Endothelial cell of umbilical vein (primary cell): Measurements from ENCODE around the gene AFF4. TPM values are rescaled to one million over a fixed set of nuclear protein-coding genes. Genes with fewer than 3 reads are reported as not detected.
A peak's percentile ranks its signal among the peaks of the same experiment; 100 is the strongest.

Experiments
- BruUV-seq: library from RNA; stranded (reverse); fragments of 400-500 nt; replicated peaks from 2 replicates; lab custom pipeline; 2021; lab: Mats Ljungman, UMichigan
- CTCF ChIA-PET: fragments of 300-600, 350-600 bp; sonication (Branson Sonifier 250); formaldehyde crosslinking; loops from one replicate; lab custom pipeline; 2021; ENCODE audit warnings: antibody characterized with exemption, inconsistent platforms; lab: Charles Lee
- POLR2A ChIA-PET: fragments of 300-600, 350-600 bp; sonication (Branson Sonifier 250); formaldehyde crosslinking; loops from one replicate; lab custom pipeline; 2021; ENCODE audit warnings: antibody characterized with exemption, inconsistent platforms; lab: Charles Lee
- DNase-seq: peaks from one replicate; pipeline ENCODE4 v3.0.0-alpha.2; 2011; ENCODE audit warnings: low read depth, low spot score
- FAIRE-seq: peaks from 2 replicates; lab custom pipeline; 2011; peaks lifted over from hg19 to GRCh38; lab: Jason Lieb, UNC
- H2AFZ ChIP-seq: 2 replicates; pipeline ENCODE4 v1.6.0; 2012; ENCODE audit warnings: low read depth, low read length, control low read depth, inconsistent platforms
- H3K27ac ChIP-seq: 2 replicates; pipeline ENCODE4 v1.5.1; 2011; ENCODE audit warnings: low read depth, mild to moderate bottlenecking, control low read depth, low read length, moderate library complexity; ENCODE audit not compliant: insufficient read depth
- H3K27me3 ChIP-seq, 2 experiments: 2 replicates each; pipeline versions ENCODE4 v1.6.0 to v1.6.1; 2011; ENCODE audit warnings: low read length in 2 of 2, mixed read lengths in 1 of 2; ENCODE audit not compliant: control insufficient read depth in 2 of 2, insufficient read depth in 2 of 2
- H3K36me3 ChIP-seq, 2 experiments: 2 replicates in 1 of 2; 3 replicates in 1 of 2; pipeline ENCODE4 v1.5.1; 2011; ENCODE audit warnings: low read length in 2 of 2, mild to moderate bottlenecking in 1 of 2, moderate library complexity in 1 of 2; ENCODE audit not compliant: control insufficient read depth in 2 of 2, insufficient read depth in 2 of 2; ENCODE audit errors: extremely low read depth in 1 of 2
- H3K4me1 ChIP-seq: 3 replicates; pipeline ENCODE4 v1.5.1; 2011; ENCODE audit warnings: mild to moderate bottlenecking, low read length; ENCODE audit not compliant: control insufficient read depth, insufficient read depth; ENCODE audit errors: extremely low read depth
- H3K4me2 ChIP-seq: 2 replicates; pipeline ENCODE4 v1.6.1; 2011; ENCODE audit warnings: low read length, control low read depth, mixed read lengths; ENCODE audit not compliant: insufficient read depth
- H3K4me3 ChIP-seq, 3 experiments: fragments of 200-600 bp in 1 of 3; sonication (generic), shearing (Covaris generic) in 1 of 3; replicated peaks in 1 of 3; 2 replicates each; pipeline ENCODE4 v1.5.1; 2011 to 2016; ENCODE audit warnings: control low read depth in 3 of 3, low read length in 3 of 3, mild to moderate bottlenecking in 2 of 3, inconsistent platforms in 1 of 3, low read depth in 1 of 3, moderate library complexity in 1 of 3; ENCODE audit not compliant: insufficient read depth in 1 of 3
- H3K79me2 ChIP-seq: 2 replicates; pipeline ENCODE4 v1.6.0; 2012; ENCODE audit warnings: low read length, inconsistent platforms; ENCODE audit not compliant: control insufficient read depth, insufficient read depth
- H3K9ac ChIP-seq: replicated peaks from 2 replicates; pipeline ENCODE3; 2011; ENCODE audit warnings: low read length, control low read depth; ENCODE audit not compliant: insufficient read depth; ENCODE audit errors: extremely low read depth
- H3K9me1 ChIP-seq: replicated peaks from 3 replicates; pipeline ENCODE4 v1.6.0; 2011; ENCODE audit warnings: mild to moderate bottlenecking, low read length; ENCODE audit not compliant: control insufficient read depth, insufficient read depth; ENCODE audit errors: extremely low read depth
- H3K9me3 ChIP-seq: replicated peaks from 2 replicates; pipeline ENCODE4 v1.5.1; 2012; ENCODE audit warnings: low read length, inconsistent platforms; ENCODE audit not compliant: control insufficient read depth, insufficient read depth
- H4K20me1 ChIP-seq: replicated peaks from 2 replicates; pipeline ENCODE3; 2011; ENCODE audit warnings: mild to moderate bottlenecking, low read length; ENCODE audit not compliant: control insufficient read depth, insufficient read depth; ENCODE audit errors: extremely low read depth
- EZH2 ChIP-seq: IDR thresholded peaks from 2 replicates; pipeline ENCODE4 v1.6.1; 2012; ENCODE audit warnings: borderline replicate concordance, low read depth, mild to moderate bottlenecking, moderate library complexity, low read length, inconsistent platforms; ENCODE audit not compliant: severe bottlenecking
- FOS ChIP-seq: IDR thresholded peaks from 2 replicates; pipeline ENCODE4 v1.6.1; 2011; ENCODE audit warnings: mild to moderate bottlenecking, low read length, moderate library complexity, borderline replicate concordance; ENCODE audit not compliant: insufficient read depth
- GATA2 ChIP-seq: IDR thresholded peaks from 2 replicates; pipeline ENCODE4 v1.7.0; 2011; ENCODE audit warnings: low read depth, mild to moderate bottlenecking, moderate library complexity, mixed read lengths, low read length; ENCODE audit not compliant: insufficient read length, insufficient read depth
- JUN ChIP-seq: IDR thresholded peaks from 2 replicates; pipeline ENCODE4 v1.6.1; 2011; ENCODE audit warnings: borderline replicate concordance, low read depth; ENCODE audit not compliant: insufficient read length, insufficient read depth
- MYC ChIP-seq: IDR thresholded peaks from one replicate; pipeline ENCODE4 v1.6.1; 2011; ENCODE audit warnings: mild to moderate bottlenecking, low read depth, low read length
- POLR2A ChIP-seq: IDR thresholded peaks from 2 replicates; pipeline ENCODE4 v1.6.1; 2012; ENCODE audit warnings: low read depth, mild to moderate bottlenecking, control low read depth, low read length
- POLR2AphosphoS5 ChIP-seq: IDR thresholded peaks from 2 replicates; pipeline ENCODE4 v1.6.1; 2012; ENCODE audit warnings: low read depth, mild to moderate bottlenecking, control low read depth, low read length, moderate library complexity; ENCODE audit not compliant: insufficient read depth
- dilution Hi-C: fragments of 300-500 bp; cut with MboI; formaldehyde crosslinking; loops from one replicate; pipeline ENCODE4 v1.15.0; 2019; ENCODE audit warnings: low sequenced_read_pairs; ENCODE audit not compliant: extremely low pct_ligation_motif_present
- intact Hi-C: fragments of 100-400 bp; cut with micrococcal nuclease; formaldehyde crosslinking; loops from one replicate; pipeline ENCODE4 v1.10.0; 2022
- polyA plus RNA-seq, 4 experiments: library from polyadenylated mRNA; depleted of rRNA in 3 of 4; stranded (reverse) in 3 of 4; unstranded in 1 of 4; fragments of >200 nt; gene quantifications; 2 replicates each; pipeline versions ENCODE4 v1.2.1 to v1.2.3, GENCODE V29; 2011 to 2012; ENCODE audit warnings: missing spikeins in 1 of 4
- total RNA-seq: library from RNA; stranded (reverse); gene quantifications from 2 replicates; pipeline ENCODE4 v1.2.3, GENCODE V29; 2021
- TF ChIP-seq, protein P1 (sequence below), 2 donors: IDR thresholded peaks; 1 replicate in 1 of 2; 2 replicates in 1 of 2; pipeline ENCODE4 v1.5.1; 2011; ENCODE audit warnings: low read length in 2 of 2, mild to moderate bottlenecking in 2 of 2, moderate library complexity in 2 of 2, control low read depth in 1 of 2, inconsistent platforms in 1 of 2, low read depth in 1 of 2; ENCODE audit not compliant: insufficient read depth in 1 of 2; ENCODE audit errors: extremely low read depth in 1 of 2
- TF ChIP-seq, protein P2 (sequence below): IDR thresholded peaks from 2 replicates; pipeline ENCODE4 v1.6.1; 2011; ENCODE audit not compliant: insufficient read depth, insufficient read length

The AFF4 gene
- total and polyA plus RNA-seq, 2 donors (not counting 3 experiments of a cell fraction or from before 2014, with no cell fraction given): 27.0 to 88.3 TPM

DNA sequence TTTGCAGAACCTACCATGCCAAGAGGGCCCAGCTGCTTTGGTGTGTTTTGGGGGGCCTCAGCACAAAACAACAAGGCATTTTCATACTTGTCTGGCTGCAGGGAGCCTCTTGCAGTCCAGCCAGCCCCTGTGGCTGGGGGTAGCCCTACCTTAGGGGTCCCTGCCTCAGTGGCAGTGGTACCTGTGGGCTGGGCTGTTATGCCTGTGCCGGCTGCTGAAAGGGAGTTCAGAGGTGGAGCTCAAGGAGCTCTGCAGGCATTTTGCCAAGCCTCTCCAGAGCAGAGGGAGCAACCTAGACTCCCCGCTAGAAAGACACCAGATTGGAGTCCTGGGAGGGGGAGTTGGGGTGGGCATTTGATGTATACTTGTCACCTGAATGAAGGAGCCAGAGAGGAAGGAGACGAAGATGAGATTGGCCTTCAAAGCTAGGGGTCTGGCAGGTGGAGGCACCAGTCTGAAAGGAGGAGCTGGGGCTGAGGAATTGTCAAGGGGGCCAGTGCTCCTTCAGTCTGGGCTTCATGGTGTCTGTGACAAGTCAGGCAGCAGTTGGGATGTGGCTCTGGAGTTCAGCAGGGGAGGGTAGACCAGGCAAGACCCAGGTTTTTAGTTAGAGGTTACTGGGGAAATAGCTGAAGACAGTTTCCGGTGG is 134.5 kb downstream of the AFF4 start:
- no peak overlapping the region for H3K9ac ChIP-seq
- no peaks in the 10 kb centered on the region for H3K9me1 ChIP-seq
- peaks cover 2% of the 10 kb centered on the region in 2 experiments for H3K36me3 ChIP-seq
- no peaks in the 10 kb centered on the region for H4K20me1 ChIP-seq
- peak overlapping the region in 1 of 3 experiments; percentile 59 for H3K4me3 ChIP-seq
- BruUV-seq: TSS peak; percentile 33
- no peak for TF ChIP-seq GATA2
- no peak for TF ChIP-seq MYC
- TF ChIP-seq, protein P1, sequence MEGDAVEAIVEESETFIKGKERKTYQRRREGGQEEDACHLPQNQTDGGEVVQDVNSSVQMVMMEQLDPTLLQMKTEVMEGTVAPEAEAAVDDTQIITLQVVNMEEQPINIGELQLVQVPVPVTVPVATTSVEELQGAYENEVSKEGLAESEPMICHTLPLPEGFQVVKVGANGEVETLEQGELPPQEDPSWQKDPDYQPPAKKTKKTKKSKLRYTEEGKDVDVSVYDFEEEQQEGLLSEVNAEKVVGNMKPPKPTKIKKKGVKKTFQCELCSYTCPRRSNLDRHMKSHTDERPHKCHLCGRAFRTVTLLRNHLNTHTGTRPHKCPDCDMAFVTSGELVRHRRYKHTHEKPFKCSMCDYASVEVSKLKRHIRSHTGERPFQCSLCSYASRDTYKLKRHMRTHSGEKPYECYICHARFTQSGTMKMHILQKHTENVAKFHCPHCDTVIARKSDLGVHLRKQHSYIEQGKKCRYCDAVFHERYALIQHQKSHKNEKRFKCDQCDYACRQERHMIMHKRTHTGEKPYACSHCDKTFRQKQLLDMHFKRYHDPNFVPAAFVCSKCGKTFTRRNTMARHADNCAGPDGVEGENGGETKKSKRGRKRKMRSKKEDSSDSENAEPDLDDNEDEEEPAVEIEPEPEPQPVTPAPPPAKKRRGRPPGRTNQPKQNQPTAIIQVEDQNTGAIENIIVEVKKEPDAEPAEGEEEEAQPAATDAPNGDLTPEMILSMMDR (IDR thresholded peaks at IDR 0.05; ENCODE audit: extremely low read depth in 1 of 2, insufficient read depth in 1 of 2, low read depth in 1 of 2, low read length in 2 of 2): no peak
- TF ChIP-seq, protein P2, sequence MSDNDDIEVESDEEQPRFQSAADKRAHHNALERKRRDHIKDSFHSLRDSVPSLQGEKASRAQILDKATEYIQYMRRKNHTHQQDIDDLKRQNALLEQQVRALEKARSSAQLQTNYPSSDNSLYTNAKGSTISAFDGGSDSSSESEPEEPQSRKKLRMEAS: no peak
- TF ChIP-seq FOS: no peak
- no peak for TF ChIP-seq EZH2
- TF ChIP-seq POLR2A: no peak
- TF ChIP-seq JUN: no peak
- no peak for TF ChIP-seq POLR2AphosphoS5
- H3K4me1 ChIP-seq: peaks cover 12% of the 10 kb centered on the region
- H3K9me3 ChIP-seq: no peaks in the 10 kb centered on the region
- dilution Hi-C loops (no loop called here), intact Hi-C loops (loop anchor here (10.0 kb wide), 1 partner anchor 534 kb away; the partner anchor contains the start of gene SLC22A4)
- POLR2A ChIA-PET: interaction anchor here (0.9 to 1.0 kb wide), 2 partner anchors 14 to 38 kb away, joined by 3 read pairs; no protein-coding TSS in a partner anchor
- no peak overlapping the region for H3K27ac ChIP-seq
- DNase-seq (peak; percentile 21), FAIRE-seq (no peak)
- CTCF ChIA-PET: interaction anchor here (0.6 to 9.9 kb wide), 15 partner anchors 9 to 323 kb away, joined by 3 to 122 read pairs (median 4); partner anchors contain the start of genes GDF9, LEAP2 and UQCRQ
- H2AFZ ChIP-seq: peak overlapping the region; percentile 93
- H3K27me3 ChIP-seq: no peaks in the 10 kb centered on the region
- peak overlapping the region; percentile 61 for H3K4me2 ChIP-seq
- no peaks in the 10 kb centered on the region for H3K79me2 ChIP-seq
